ENCODE results near the gene NXT2.
"Not testable (repeated sequence)": the region's sequence is repeated elsewhere in the genome, so short reads cannot be mapped to it uniquely, and the experiment has no call there.

NXT2 gene

GRCh38 chrX:109553862-109554261 is 17.2 kb downstream of the NXT2 start:
- DNase-seq (ENCODE audit: low read depth), result no peak
- TF ChIP-seq CTCF (IDR thresholded peaks at IDR 0.05; ENCODE audit: insufficient read depth, low read depth, low read length, missing control alignments), result no peak

GRCh38 chrX:109576083-109576482 is 39.4 kb downstream of the NXT2 start:
- not testable (repeated sequence) for H3K4me3 ChIP-seq (ENCODE audit: low read depth, low read length); DNase-seq (ENCODE audit: low read depth)

More at GRCh38 chrX:109553862-109554261, 17.2 kb downstream of the NXT2 start:
- H3K4me3 ChIP-seq (ENCODE audit: low read depth, low read length), result no peak overlapping the region

- no peak overlapping the region for H3K4me3 ChIP-seq (ENCODE audit: low read depth, low read length)
- DNase-seq (ENCODE audit: low read depth), result no peak
- TF ChIP-seq CTCF (IDR thresholded peaks at IDR 0.05; ENCODE audit: insufficient read depth, low read depth, low read length, missing control alignments), result no peak
Observed at GRCh38 chrX:109577055-109577454, 40.4 kb downstream of the NXT2 start.

- DNase-seq (ENCODE audit: low read depth), result no peak
- no peak for TF ChIP-seq CTCF (IDR thresholded peaks at IDR 0.05; ENCODE audit: insufficient read depth, low read depth, low read length, missing control alignments)
- H3K4me3 ChIP-seq (ENCODE audit: low read depth, low read length), result no peak overlapping the region
Observed at GRCh38 chrX:109578916-109579315, 42.3 kb downstream of the NXT2 start.

- no peak for DNase-seq (ENCODE audit: low read depth)
- no peak overlapping the region for H3K4me3 ChIP-seq (ENCODE audit: low read depth, low read length)
- no peak for TF ChIP-seq CTCF (IDR thresholded peaks at IDR 0.05; ENCODE audit: insufficient read depth, low read depth, low read length, missing control alignments)
Observed at GRCh38 chrX:109585488-109585887, 48.8 kb downstream of the NXT2 start.

GRCh38 chrX:109590176-109590575 is 53.5 kb downstream of the NXT2 start:
- TF ChIP-seq CTCF (IDR thresholded peaks at IDR 0.05; ENCODE audit: insufficient read depth, low read depth, low read length, missing control alignments), result no peak
- no peak for DNase-seq (ENCODE audit: low read depth)
- H3K4me3 ChIP-seq (ENCODE audit: low read depth, low read length), result no peak overlapping the region

All from GM12865 (cell line).